Measurements from ENCODE around the gene LIN7A.

- TF ChIP-seq CTCF (IDR thresholded peaks at IDR 0.05), result no peak
- no peak for TF ChIP-seq POLR2A (IDR thresholded peaks at IDR 0.05)
Measured at GRCh38 chr12:80830533-80831088, 107.1 kb downstream of the LIN7A start.
